HG02642 (cell line): ENCODE results near the gene DDX4.

Experiments used
- ATAC-seq: cut with Tn5 transposase; IDR thresholded peaks from one replicate; pipeline ENCODE4 v1.9.1; 2021; ENCODE audit warnings: mild to moderate bottlenecking; ENCODE audit not compliant: unreplicated experiment, poor library complexity

Gene DDX4

GRCh38 chr5:55817030-55817429 is 79.2 kb downstream of the DDX4 start:
- ATAC-seq, result no peak

DNA sequence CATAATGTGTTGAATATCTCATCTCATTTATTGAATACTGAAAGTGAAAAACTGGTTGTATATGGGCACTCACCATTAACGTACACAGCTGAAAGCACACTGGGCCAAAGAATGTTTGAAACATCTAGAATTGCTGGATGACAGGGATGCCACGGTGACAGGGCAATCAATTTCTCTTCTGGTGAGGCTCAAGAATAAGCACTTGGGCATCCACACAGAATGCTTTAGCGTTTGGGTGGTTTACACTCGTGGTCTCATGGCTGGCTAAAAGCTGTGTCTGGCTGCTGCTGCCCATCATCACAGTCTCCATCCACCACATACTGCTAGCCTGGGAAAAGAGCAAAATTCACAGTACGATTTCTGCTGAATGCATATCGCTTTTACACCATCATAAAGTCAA is 82.6 kb downstream of the DDX4 start:
- no peak for ATAC-seq

- no peak for ATAC-seq
Observed at GRCh38 chr5:55821731-55822512, 84.1 kb downstream of the DDX4 start.

DNA sequence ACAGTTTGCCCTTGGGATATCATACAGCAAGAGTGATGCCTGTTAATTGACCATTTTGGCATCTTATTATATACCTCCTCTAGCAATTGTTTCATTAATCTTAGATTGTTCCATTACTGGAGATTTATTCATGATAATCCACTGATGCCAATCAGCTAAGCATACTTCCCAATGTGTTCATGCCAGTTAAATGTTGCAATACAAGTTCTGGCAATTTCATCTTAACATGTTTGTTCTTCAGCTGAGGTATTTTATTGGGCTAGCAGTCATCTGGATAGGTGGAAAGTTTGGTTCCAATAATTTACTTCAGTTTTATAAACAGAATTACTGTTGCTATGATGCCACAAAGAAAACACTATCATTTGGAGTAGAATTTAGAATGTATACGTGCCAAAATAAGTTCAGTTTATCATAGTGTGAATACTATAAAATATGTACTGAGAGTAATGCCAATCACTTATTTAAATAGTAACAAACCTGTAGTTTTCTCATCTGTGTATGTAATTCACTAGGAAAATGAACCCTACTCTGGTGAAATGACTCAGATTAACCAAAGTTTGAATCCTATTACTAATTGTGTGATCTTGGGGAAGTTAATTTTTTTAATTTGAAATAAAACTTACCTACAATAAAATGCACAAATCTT is 85.4 kb downstream of the DDX4 start:
- ATAC-seq, result no peak

DNA sequence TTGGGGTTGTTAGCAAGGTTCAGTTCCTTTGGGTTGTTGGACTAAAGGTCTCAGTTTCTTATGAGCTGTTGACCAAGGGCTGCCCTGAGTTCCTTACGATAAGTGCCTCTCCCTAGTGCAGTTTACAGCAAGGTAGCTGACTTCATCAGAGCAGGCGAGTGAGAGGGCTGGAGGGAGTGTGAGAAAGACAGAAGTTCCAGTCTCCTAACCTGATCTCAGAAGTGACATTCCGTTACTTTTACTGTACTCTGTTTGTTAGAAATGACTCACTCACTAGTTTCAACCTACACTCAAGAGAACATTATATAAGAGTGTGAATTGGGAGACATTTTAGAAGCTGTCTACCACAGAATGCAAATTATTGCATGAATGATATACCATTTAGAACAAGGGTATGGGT is 92.1 kb downstream of the DDX4 start:
- no peak for ATAC-seq

DNA sequence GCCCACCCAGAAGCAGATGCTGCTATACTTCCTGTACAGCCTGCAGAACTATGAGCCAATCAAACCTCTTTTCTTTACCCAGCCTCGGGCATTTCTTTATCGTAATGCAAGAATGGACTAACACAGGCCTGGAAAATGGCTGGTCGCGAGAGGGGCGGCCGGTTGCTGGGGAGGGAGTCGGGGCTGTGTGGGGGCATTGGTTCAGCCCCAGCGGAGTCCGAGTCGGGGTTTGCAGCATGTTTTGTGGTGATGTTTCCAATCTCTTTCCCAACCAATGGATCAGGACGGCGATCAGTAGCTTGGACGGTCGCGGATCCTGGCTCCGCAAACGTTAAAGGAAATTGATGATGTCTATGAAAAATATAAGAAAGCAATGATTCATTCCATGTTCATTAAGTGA is 94.6 kb downstream of the DDX4 start:
- no peak for ATAC-seq

GRCh38 chr5:55836191-55836590 is 98.3 kb downstream of the DDX4 start:
- ATAC-seq, result no peak

GRCh38 chr5:55841976-55842375 is 104.1 kb downstream of the DDX4 start:
- ATAC-seq, result no peak

DNA sequence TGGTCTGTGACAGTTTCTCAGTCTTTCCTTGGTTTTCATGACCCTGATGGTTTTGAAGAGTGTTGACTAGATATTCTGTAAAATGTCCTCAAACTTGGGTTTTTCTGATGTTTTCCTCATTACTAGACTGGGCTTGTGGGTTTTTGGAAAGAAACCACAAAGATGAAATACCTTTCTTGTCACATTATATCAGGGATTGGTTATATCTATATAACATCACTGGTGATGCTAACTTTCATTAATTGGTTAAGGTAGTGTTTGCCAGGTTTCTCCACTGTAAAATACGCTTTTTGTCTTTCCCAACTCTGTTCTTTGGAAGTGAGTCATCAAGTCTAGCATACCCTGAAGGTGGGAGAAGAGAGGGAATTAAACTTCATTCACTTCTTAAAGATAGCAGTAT is 110.0 kb downstream of the DDX4 start:
- ATAC-seq, result no peak

DNA sequence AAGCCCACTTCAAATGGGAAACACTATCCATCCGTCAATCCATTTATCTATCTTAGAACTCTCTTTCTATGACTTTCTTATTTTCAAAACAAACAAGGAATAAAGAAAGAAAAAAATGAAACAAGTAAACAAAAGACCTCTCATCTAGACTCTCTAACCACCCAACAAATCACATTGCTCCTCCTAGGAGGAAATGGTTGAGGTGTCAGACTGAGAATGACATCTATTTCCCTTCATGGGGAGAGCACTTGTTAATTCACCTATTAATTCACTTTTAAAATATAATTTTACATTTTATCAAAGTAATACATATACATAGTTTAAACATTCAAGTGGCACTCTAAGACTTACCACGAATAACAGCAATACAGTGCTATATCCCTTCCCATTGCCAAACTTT is 110.9 kb downstream of the DDX4 start:
- no peak for ATAC-seq

DNA sequence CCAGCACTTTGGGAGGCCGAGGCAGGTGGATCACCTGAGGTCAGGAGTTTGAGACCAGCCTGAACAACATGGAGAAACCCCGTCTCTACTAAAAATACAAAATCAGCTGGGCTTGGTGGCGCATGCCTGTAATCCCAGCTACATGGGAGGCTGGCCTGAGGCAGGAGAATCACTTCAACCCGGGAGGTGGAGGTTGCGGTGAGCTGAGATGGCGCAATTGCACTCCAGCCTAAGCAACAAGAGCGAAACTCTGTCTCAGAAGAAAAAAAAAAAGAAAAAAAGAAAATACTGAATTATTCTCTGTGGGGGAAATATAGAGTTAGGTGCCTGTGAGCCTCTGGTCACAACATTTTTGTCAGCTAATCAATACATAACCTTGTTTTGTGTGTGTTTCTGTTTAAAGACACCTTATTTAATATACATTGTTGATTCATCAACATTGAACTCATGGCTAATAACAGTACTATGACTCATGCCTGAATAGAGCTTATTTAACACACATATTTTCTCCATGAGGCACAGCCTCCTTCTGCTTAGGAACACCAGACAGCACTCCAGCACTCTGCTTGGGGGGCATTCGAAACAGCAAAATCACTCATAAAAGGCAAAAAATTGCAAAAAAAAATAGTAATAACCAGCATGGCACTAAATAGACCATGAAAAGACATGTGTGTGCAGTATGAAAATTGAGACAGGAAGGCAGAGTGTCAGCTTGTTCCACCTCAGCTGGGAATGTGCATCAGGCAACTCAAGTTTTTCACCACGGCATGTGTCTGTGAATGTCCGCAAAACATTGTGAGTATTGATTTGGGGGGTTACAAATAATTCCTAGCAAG is 113.2 kb downstream of the DDX4 start, which contains the start of gene IL31RA:
Gene IL31RA, plus strand, starts transcription at position 519 of the 836 bp plus-strand sequence. Its CDS starts 214 bp downstream, at position 733.
- no peak for ATAC-seq

- no peak for ATAC-seq
Observed at GRCh38 chr5:55851675-55851979, 113.8 kb downstream of the DDX4 start.

- no peak for ATAC-seq
Observed at GRCh38 chr5:55852503-55852902, 114.6 kb downstream of the DDX4 start.

GRCh38 chr5:55853041-55853670 is 115.3 kb downstream of the DDX4 start:
- ATAC-seq, result no peak

DNA sequence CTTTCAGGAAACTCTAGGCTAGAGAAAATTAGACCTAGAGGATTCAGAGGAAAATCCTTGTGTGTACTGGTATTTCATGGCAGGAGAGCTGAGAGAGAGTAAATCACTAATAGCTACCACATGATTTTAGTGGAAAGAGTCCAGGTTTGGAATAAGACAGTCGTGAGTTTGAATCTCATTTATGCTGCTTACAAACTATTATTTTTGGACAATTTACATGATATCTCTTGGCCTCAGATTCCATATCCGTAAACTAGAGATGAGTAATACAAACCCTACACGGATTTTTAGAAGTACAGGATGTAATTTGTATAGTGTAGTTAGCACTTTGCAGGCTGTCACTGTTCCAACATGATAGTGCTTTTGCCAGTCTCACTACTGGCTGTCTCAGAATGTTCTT is 116.0 kb downstream of the DDX4 start:
- ATAC-seq, result no peak

DNA sequence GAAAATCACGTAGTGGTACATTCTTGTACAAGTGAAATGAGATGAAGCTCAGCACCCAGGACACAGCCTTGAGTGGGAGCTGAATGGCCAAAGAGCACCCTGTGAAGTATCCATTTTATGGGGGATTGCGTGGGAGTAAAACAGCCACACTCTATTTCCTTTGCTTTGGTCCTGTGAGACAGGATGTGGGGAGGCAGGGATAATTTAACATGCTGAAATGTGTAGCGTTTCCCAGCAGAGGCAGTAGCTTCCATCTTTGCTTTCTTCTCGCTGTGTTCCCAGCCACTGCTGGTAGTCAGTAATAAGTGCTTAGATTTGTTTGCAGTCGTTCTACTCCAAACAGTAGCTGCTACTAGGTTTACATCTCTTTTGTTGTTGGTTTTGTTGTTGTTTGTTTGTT is 117.6 kb downstream of the DDX4 start:
- no peak for ATAC-seq

- ATAC-seq, result no peak
Observed at GRCh38 chr5:55856516-55857246, 118.8 kb downstream of the DDX4 start.

DNA sequence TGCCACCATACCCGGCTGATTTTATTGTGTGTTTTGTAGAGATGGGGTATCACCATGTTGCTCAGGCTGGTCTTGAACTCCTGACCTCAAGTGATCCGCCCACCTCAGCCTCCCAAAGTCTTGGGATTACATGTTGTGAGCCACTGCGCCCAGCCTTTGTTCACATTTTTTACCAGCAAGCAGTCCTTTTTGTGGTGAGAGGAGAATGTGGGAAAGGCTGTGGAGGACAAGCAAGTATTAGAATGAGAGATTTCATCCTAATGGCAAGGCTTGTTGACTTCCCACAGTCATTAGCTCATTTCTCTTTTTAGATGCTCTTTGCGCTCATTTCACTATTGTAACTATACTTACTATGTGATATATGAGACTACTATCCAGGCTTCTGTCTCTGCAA is 119.4 kb downstream of the DDX4 start:
- no peak for ATAC-seq

DNA sequence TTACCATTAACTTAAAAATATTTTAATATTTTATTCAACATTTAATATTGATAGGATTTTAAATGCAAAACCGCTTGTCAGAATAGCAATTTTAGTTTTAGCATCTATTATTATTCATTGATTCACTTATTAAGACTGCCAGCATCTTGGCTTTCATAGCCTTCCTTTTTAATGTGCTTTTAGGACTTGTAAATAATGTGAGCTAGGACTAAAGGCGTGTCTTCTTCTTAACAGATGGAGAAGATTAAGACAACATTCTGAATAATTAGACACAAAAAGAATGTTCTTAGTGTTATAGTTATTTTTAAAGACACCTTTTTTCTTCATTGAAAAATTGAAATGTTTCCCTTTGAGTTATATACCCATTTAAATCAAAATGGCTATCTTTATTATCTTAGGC is 120.2 kb downstream of the DDX4 start:
- ATAC-seq, result no peak

DNA sequence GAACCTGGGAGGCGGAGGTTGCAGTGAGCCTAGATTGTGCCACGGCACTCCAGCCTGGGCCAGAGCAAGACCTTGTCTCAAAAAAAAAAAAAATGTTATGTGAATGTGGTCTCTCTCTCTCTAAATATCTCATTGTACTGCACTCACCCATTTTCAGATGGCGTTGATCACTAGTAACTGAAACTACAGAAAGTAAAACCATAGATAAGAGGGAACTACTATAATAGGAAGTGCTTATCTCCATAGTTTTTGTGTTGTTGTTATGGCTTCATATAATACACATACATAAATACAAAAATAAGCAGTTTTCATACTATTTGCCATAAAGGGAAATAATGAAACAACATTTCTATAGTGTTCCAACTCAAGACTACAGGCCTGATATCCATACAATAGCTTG is 122.4 kb downstream of the DDX4 start:
- no peak for ATAC-seq
